ENCODE measurements around the gene LONRF3. TPM values are rescaled to one million over a fixed set of nuclear protein-coding genes. Genes with fewer than 3 reads are reported as not detected.

LONRF3 gene
- total and polyA plus RNA-seq, 2 of the 13 experiments (the other 11 are each of a cell fraction or from before 2014, with no cell fraction given), result 4.8 to 11.6 TPM

- TF ChIP-seq ZBTB33 (CRISPR knock-in tag; IDR thresholded peaks at IDR 0.05) (0 out of 2 replicates have a peak, but pooled peaks have one; percentile 21), ZBTB20 (CRISPR knock-in tag; IDR thresholded peaks at IDR 0.05; ENCODE audit: borderline replicate concordance, low read depth) (no peak), E2F1 (CRISPR knock-in tag; IDR thresholded peaks at IDR 0.05) (peak; percentile 41; the same call in 1 of the 2 replicates), CHD2 (IDR thresholded peaks at IDR 0.05; ENCODE audit: low read depth, low read length) (no peak), AGO1 (IDR thresholded peaks at IDR 0.05; ENCODE audit: low read depth, low read length, poor library complexity, severe bottlenecking) (peak; percentile 24), HES4 (CRISPR knock-in tag; IDR thresholded peaks at IDR 0.05; ENCODE audit: borderline replicate concordance) (no peak), ZNF441 (CRISPR knock-in tag; IDR thresholded peaks at IDR 0.05; ENCODE audit: borderline replicate concordance) (0 out of 2 replicates have a peak, but pooled peaks have one; percentile 20), ELF3 (CRISPR knock-in tag; IDR thresholded peaks at IDR 0.05) (0 out of 2 replicates have a peak, but pooled peaks have one; percentile 19), ZFP90 (CRISPR knock-in tag; IDR thresholded peaks at IDR 0.05; ENCODE audit: borderline replicate concordance) (no peak), RORA (CRISPR knock-in tag; IDR thresholded peaks at IDR 0.05) (peak; percentile 98), RNF219 (CRISPR knock-in tag; IDR thresholded peaks at IDR 0.05) (no peak), E2F5 (CRISPR knock-in tag; conservative IDR thresholded peaks at IDR 0.05) (no peak), CC2D1A (CRISPR knock-in tag; IDR thresholded peaks at IDR 0.05) (no peak), NFKB2 (CRISPR knock-in tag; IDR thresholded peaks at IDR 0.05; ENCODE audit: borderline replicate concordance) (no peak), STAG1 (CRISPR knock-in tag; IDR thresholded peaks at IDR 0.05) (no peak), GLMP (CRISPR knock-in tag; IDR thresholded peaks at IDR 0.05; ENCODE audit: borderline replicate concordance) (no peak), SPEN (CRISPR knock-in tag; IDR thresholded peaks at IDR 0.05; ENCODE audit: low read depth) (no peak), SP2 (CRISPR knock-in tag; IDR thresholded peaks at IDR 0.05) (no peak), ZNF616 (CRISPR knock-in tag; IDR thresholded peaks at IDR 0.05; ENCODE audit: low read depth) (no peak), ZSCAN29 (CRISPR knock-in tag; conservative IDR thresholded peaks at IDR 0.05) (no peak), MTA1 (CRISPR knock-in tag; IDR thresholded peaks at IDR 0.05; ENCODE audit: borderline replicate concordance) (no peak), ZFP82 (CRISPR knock-in tag; IDR thresholded peaks at IDR 0.05; ENCODE audit: borderline replicate concordance) (no peak)
These were observed 1.6 kb downstream of the LONRF3 start (continued) for GRCh38 chrX:118975831-118976598.

Data from HepG2 (cell line).